ENCODE measurements around the gene YIF1A. TPM values are rescaled to one million over a fixed set of nuclear protein-coding genes. Genes with fewer than 3 reads are reported as not detected.

Gene YIF1A
- total RNA-seq, 4 donors from 2014 or later = 39.0 to 60.5 (median 53.7) TPM

DNA sequence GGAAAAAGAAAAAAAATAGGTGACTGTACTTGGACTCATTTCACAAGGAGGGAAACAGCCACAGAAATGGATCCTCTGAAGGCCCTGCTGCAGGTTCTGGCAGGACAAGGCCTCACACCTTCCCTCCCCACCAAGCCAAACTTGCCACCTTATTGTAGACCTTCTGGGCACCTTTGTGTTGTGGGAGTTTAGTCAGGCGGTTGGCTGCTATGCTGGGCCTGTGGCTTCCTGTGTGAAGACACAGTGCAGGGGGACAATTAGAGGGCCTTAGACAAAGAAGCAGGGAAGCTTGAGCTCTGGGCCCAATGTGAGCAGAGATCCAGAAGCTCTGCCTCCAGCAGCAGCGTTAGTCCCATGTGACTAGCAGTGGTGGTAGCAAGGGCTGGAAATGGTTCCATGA, 16.3 kb downstream of the YIF1A start:
- TF ChIP-seq, protein P1, sequence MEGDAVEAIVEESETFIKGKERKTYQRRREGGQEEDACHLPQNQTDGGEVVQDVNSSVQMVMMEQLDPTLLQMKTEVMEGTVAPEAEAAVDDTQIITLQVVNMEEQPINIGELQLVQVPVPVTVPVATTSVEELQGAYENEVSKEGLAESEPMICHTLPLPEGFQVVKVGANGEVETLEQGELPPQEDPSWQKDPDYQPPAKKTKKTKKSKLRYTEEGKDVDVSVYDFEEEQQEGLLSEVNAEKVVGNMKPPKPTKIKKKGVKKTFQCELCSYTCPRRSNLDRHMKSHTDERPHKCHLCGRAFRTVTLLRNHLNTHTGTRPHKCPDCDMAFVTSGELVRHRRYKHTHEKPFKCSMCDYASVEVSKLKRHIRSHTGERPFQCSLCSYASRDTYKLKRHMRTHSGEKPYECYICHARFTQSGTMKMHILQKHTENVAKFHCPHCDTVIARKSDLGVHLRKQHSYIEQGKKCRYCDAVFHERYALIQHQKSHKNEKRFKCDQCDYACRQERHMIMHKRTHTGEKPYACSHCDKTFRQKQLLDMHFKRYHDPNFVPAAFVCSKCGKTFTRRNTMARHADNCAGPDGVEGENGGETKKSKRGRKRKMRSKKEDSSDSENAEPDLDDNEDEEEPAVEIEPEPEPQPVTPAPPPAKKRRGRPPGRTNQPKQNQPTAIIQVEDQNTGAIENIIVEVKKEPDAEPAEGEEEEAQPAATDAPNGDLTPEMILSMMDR (IDR thresholded peaks at IDR 0.05; ENCODE audit: low read depth) = no peak

DNA sequence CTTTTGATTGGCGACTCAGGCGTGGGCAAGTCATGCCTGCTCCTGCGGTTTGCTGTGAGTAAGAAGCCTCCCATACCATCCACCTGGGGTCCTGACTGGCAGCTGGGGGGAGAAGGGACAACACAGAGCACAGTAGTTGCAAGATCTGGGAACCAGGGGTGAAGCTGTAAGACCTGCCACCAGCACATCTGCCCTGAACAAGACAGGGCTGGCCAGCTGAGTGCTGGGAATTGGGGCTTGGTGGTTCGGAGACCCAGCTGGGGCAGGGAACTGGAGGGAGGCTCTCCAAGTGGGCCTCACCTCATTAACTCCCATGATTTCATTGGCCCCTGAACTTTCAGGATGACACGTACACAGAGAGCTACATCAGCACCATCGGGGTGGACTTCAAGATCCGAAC, 17.1 kb downstream of the YIF1A start:
- TF ChIP-seq, protein P1 (IDR thresholded peaks at IDR 0.05; ENCODE audit: low read depth) = no peak

DNA sequence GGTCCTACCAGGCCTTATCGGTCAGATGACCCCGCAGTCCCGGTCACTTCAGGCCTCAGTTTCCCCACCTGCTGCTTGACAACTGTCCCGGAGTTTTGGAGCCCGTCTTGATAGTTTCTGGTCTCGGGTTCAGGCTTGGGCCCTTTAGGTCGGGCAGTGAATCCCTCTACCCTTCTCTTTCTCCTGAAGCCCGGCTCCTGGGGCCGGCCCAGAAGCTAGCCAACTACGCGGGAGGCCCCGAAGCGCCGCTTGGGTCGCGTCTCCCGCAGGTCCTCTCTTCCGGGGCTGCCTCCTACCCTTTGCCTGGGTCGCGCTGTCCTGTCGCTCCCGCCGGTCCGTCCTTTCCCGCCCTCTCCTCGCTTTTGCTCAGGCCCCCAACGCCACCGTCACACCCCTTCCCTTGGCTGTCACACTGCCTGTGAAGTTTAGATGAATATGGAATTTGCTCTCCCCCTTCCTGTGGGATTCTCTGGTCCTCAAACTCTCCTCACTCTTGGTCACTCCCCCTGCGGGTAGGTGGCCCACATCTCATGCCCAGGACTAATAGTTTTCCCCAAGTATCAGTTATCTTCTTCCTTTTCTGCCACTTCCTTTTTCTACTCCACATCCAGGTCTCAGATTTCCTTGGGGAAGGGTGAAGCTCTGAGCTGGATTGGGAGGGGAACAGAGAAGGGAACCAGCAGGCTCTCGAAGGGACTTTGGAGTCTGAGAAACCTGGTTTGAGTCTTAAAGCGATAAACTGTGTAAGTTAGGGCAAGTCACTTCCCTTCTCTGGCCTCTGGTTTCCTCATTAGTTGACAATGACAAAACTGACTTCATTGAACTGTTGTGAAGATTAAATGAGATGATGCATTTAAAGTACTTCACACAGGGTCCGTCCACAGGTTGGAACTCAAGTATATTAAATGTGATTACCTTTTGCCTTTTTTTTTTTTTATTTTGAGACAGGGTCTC, 19.7 kb downstream of the YIF1A start:
- TF ChIP-seq, protein P1 (IDR thresholded peaks at IDR 0.05; ENCODE audit: low read depth) = no peak

DNA sequence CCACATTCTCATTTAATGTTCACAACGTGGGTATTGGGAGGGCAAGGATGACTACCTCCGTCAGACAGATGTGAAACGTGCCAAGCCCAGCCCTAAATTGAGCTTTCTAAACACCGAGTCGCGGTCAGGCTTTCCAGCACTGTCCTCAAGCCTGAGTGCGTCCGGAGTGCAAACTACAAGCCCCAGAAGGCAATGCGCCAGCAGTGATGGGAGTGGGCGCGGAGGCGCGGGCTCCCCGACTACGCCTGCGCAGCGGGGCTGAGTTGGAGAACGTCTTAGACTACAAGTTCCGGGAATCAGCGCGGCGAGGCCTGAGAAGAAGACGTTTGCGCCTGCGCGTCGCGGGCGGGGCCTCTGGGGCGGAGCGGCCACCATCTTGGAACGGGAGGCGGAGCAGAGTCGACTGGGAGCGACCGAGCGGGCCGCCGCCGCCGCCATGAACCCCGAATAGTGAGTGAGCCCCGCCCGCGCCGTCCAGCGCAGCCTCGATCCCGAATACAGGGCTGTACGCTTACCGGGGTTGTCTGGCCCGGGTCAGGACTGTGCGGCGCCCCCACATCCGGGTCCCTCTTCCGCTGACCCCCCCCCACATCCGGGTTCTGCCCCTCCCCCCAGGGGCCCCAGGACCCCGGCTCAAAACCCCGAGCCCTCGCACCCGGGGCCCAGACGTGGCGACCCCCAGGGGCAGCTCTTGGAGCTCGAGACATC, 20.5 kb downstream of the YIF1A start, which contains the start of gene RAB1B:
Gene RAB1B (plus strand): TSS at position 396 of the 708 bp plus-strand sequence. CDS start 41 bp downstream, at position 437.
- TF ChIP-seq, protein P1 (IDR thresholded peaks at IDR 0.05; ENCODE audit: low read depth) = no peak

DNA sequence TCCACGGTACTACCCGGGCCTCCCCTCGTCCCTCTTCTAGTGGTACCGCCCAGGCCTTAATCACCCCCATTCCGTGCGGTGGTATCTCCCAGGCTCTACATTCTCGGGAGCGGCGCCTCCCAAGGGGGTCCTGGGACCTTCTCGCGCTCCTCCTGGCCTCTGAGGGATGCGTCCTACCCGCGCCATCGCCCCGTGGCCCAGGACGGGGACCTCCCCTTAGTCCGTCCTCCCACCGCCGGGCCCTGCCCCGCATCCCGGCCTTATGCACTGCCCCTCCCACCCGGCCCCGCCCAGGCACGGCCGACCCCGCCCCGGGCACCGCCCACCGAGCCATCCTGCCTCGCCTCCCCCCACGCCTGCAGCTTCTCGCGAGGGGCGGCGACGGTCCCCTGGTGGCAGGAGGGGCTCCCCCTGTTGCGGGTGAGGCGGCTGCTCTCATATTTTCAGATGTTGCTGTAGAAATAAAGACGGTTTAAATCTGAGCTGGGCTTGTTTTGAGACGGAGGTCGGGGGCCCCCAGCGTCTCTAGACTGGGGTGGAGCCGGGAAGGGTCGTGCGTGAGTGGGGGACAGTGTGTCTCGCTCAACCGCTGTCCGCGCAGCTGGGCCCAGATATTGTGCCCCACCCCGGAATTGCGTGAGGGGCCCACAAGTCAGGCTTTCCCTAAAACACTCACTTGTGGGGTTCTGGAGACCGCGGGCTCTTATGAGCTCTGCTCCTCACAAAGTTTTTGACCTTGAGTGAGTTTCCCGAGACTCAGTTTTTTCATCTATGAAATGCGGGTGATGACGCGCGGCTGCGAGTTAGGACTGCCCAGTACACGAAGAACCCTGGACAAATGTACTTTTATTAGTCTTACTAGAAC, 21.3 kb downstream of the YIF1A start:
- TF ChIP-seq, protein P1 (IDR thresholded peaks at IDR 0.05; ENCODE audit: low read depth) = no peak

DNA sequence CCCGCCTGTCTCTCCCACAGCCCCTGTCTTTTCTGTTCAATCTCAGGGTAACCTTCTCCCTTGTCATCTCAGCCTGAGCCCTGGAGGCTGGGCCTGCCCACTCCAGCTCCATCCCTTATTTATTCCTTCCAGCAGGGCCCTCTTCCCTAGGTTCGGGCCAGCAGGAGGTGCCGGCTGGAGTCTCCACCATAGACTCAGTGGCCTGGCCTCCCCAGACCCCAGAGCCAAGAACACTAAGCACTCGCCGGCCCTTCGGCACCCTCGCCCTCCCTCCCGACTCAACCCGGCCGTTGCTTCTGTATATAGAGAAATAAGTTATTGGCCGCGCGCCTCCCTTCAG, 21.9 kb downstream of the YIF1A start:
- TF ChIP-seq, protein P1 (IDR thresholded peaks at IDR 0.05; ENCODE audit: low read depth) = no peak
